Endothelial cell of umbilical vein (primary cell): ENCODE measurements around the gene ARHGEF5. TPM values are rescaled to one million over a fixed set of nuclear protein-coding genes. Genes with fewer than 3 reads are reported as not detected.

ENCODE experiments used
- BruUV-seq: library from RNA; stranded (reverse); fragments of 400-500 nt; replicated peaks from 2 replicates; lab custom pipeline; 2021; lab: Mats Ljungman, UMichigan
- CTCF ChIA-PET: fragments of 300-600, 350-600 bp; sonication (Branson Sonifier 250); formaldehyde crosslinking; loops from one replicate; lab custom pipeline; 2021; ENCODE audit warnings: antibody characterized with exemption, inconsistent platforms; lab: Charles Lee
- POLR2A ChIA-PET: fragments of 300-600, 350-600 bp; sonication (Branson Sonifier 250); formaldehyde crosslinking; loops from one replicate; lab custom pipeline; 2021; ENCODE audit warnings: antibody characterized with exemption, inconsistent platforms; lab: Charles Lee
- DNase-seq: peaks from one replicate; pipeline ENCODE4 v3.0.0-alpha.2; 2011; ENCODE audit warnings: low read depth, low spot score
- FAIRE-seq: peaks from 2 replicates; lab custom pipeline; 2011; peaks lifted over from hg19 to GRCh38; lab: Jason Lieb, UNC
- H2AFZ ChIP-seq: 2 replicates; pipeline ENCODE4 v1.6.0; 2012; ENCODE audit warnings: low read depth, low read length, control low read depth, inconsistent platforms
- H3K27ac ChIP-seq: 2 replicates; pipeline ENCODE4 v1.5.1; 2011; ENCODE audit warnings: low read depth, mild to moderate bottlenecking, control low read depth, low read length, moderate library complexity; ENCODE audit not compliant: insufficient read depth
- H3K27me3 ChIP-seq, 2 experiments: 2 replicates each; pipeline versions ENCODE4 v1.6.0 to v1.6.1; 2011; ENCODE audit warnings: low read length in 2 of 2, mixed read lengths in 1 of 2; ENCODE audit not compliant: control insufficient read depth in 2 of 2, insufficient read depth in 2 of 2
- H3K36me3 ChIP-seq, 2 experiments: 2 replicates in 1 of 2; 3 replicates in 1 of 2; pipeline ENCODE4 v1.5.1; 2011; ENCODE audit warnings: low read length in 2 of 2, mild to moderate bottlenecking in 1 of 2, moderate library complexity in 1 of 2; ENCODE audit not compliant: control insufficient read depth in 2 of 2, insufficient read depth in 2 of 2; ENCODE audit errors: extremely low read depth in 1 of 2
- H3K4me1 ChIP-seq: 3 replicates; pipeline ENCODE4 v1.5.1; 2011; ENCODE audit warnings: mild to moderate bottlenecking, low read length; ENCODE audit not compliant: control insufficient read depth, insufficient read depth; ENCODE audit errors: extremely low read depth
- H3K4me2 ChIP-seq: 2 replicates; pipeline ENCODE4 v1.6.1; 2011; ENCODE audit warnings: low read length, control low read depth, mixed read lengths; ENCODE audit not compliant: insufficient read depth
- H3K4me3 ChIP-seq, 3 experiments: fragments of 200-600 bp in 1 of 3; sonication (generic), shearing (Covaris generic) in 1 of 3; replicated peaks in 1 of 3; 2 replicates each; pipeline ENCODE4 v1.5.1; 2011 to 2016; ENCODE audit warnings: control low read depth in 3 of 3, low read length in 3 of 3, mild to moderate bottlenecking in 2 of 3, inconsistent platforms in 1 of 3, low read depth in 1 of 3, moderate library complexity in 1 of 3; ENCODE audit not compliant: insufficient read depth in 1 of 3
- H3K79me2 ChIP-seq: 2 replicates; pipeline ENCODE4 v1.6.0; 2012; ENCODE audit warnings: low read length, inconsistent platforms; ENCODE audit not compliant: control insufficient read depth, insufficient read depth
- H3K9ac ChIP-seq: replicated peaks from 2 replicates; pipeline ENCODE3; 2011; ENCODE audit warnings: low read length, control low read depth; ENCODE audit not compliant: insufficient read depth; ENCODE audit errors: extremely low read depth
- H3K9me1 ChIP-seq: replicated peaks from 3 replicates; pipeline ENCODE4 v1.6.0; 2011; ENCODE audit warnings: mild to moderate bottlenecking, low read length; ENCODE audit not compliant: control insufficient read depth, insufficient read depth; ENCODE audit errors: extremely low read depth
- H3K9me3 ChIP-seq: replicated peaks from 2 replicates; pipeline ENCODE4 v1.5.1; 2012; ENCODE audit warnings: low read length, inconsistent platforms; ENCODE audit not compliant: control insufficient read depth, insufficient read depth
- H4K20me1 ChIP-seq: replicated peaks from 2 replicates; pipeline ENCODE3; 2011; ENCODE audit warnings: mild to moderate bottlenecking, low read length; ENCODE audit not compliant: control insufficient read depth, insufficient read depth; ENCODE audit errors: extremely low read depth
- CTCF ChIP-seq, 2 donors: IDR thresholded peaks; 1 replicate in 1 of 2; 2 replicates in 1 of 2; pipeline ENCODE4 v1.5.1; 2011; ENCODE audit warnings: low read length in 2 of 2, mild to moderate bottlenecking in 2 of 2, moderate library complexity in 2 of 2, control low read depth in 1 of 2, inconsistent platforms in 1 of 2, low read depth in 1 of 2; ENCODE audit not compliant: insufficient read depth in 1 of 2; ENCODE audit errors: extremely low read depth in 1 of 2
- EZH2 ChIP-seq: IDR thresholded peaks from 2 replicates; pipeline ENCODE4 v1.6.1; 2012; ENCODE audit warnings: borderline replicate concordance, low read depth, mild to moderate bottlenecking, moderate library complexity, low read length, inconsistent platforms; ENCODE audit not compliant: severe bottlenecking
- FOS ChIP-seq: IDR thresholded peaks from 2 replicates; pipeline ENCODE4 v1.6.1; 2011; ENCODE audit warnings: mild to moderate bottlenecking, low read length, moderate library complexity, borderline replicate concordance; ENCODE audit not compliant: insufficient read depth
- GATA2 ChIP-seq: IDR thresholded peaks from 2 replicates; pipeline ENCODE4 v1.7.0; 2011; ENCODE audit warnings: low read depth, mild to moderate bottlenecking, moderate library complexity, mixed read lengths, low read length; ENCODE audit not compliant: insufficient read length, insufficient read depth
- JUN ChIP-seq: IDR thresholded peaks from 2 replicates; pipeline ENCODE4 v1.6.1; 2011; ENCODE audit warnings: borderline replicate concordance, low read depth; ENCODE audit not compliant: insufficient read length, insufficient read depth
- MAX ChIP-seq: IDR thresholded peaks from 2 replicates; pipeline ENCODE4 v1.6.1; 2011; ENCODE audit not compliant: insufficient read depth, insufficient read length
- MYC ChIP-seq: IDR thresholded peaks from one replicate; pipeline ENCODE4 v1.6.1; 2011; ENCODE audit warnings: mild to moderate bottlenecking, low read depth, low read length
- POLR2A ChIP-seq: IDR thresholded peaks from 2 replicates; pipeline ENCODE4 v1.6.1; 2012; ENCODE audit warnings: low read depth, mild to moderate bottlenecking, control low read depth, low read length
- POLR2AphosphoS5 ChIP-seq: IDR thresholded peaks from 2 replicates; pipeline ENCODE4 v1.6.1; 2012; ENCODE audit warnings: low read depth, mild to moderate bottlenecking, control low read depth, low read length, moderate library complexity; ENCODE audit not compliant: insufficient read depth
- dilution Hi-C: fragments of 300-500 bp; cut with MboI; formaldehyde crosslinking; loops from one replicate; pipeline ENCODE4 v1.15.0; 2019; ENCODE audit warnings: low sequenced_read_pairs; ENCODE audit not compliant: extremely low pct_ligation_motif_present
- intact Hi-C: fragments of 100-400 bp; cut with micrococcal nuclease; formaldehyde crosslinking; loops from one replicate; pipeline ENCODE4 v1.10.0; 2022
- polyA plus RNA-seq, 4 experiments: library from polyadenylated mRNA; depleted of rRNA in 3 of 4; stranded (reverse) in 3 of 4; unstranded in 1 of 4; fragments of >200 nt; gene quantifications; 2 replicates each; pipeline versions ENCODE4 v1.2.1 to v1.2.3, GENCODE V29; 2011 to 2012; ENCODE audit warnings: missing spikeins in 1 of 4
- total RNA-seq: library from RNA; stranded (reverse); gene quantifications from 2 replicates; pipeline ENCODE4 v1.2.3, GENCODE V29; 2021

Gene ARHGEF5
- total and polyA plus RNA-seq, 2 donors (not counting 3 experiments of a cell fraction or from before 2014, with no cell fraction given), result 1.1 to 1.5 TPM

GRCh38 chr7:144379776-144380384, 24.7 kb downstream of the ARHGEF5 start:
- Histone ChIP-seq H3K9me1 (no peaks in the 10 kb centered on the region), H3K36me3 (no peaks in the 10 kb centered on the region), H3K27ac (no peak overlapping the region), H3K4me3 (no peak overlapping the region), H3K9ac (no peak overlapping the region), H3K4me2 (no peak overlapping the region), H3K79me2 (no peaks in the 10 kb centered on the region), H2AFZ (no peak overlapping the region), H3K4me1 (no peaks in the 10 kb centered on the region), H4K20me1 (no peaks in the 10 kb centered on the region), H3K9me3 (no peaks in the 10 kb centered on the region), H3K27me3 (no peaks in the 10 kb centered on the region)
- ChIA-PET POLR2A (no interaction called here), CTCF (no interaction called here)
- intact Hi-C loops, result no loop called here
- dilution Hi-C loops, result no loop called here
- FAIRE-seq (no peak), DNase-seq (no peak)
- no TSS peak for BruUV-seq
- TF ChIP-seq CTCF (IDR thresholded peaks at IDR 0.05; ENCODE audit: extremely low read depth in 1 of 2, insufficient read depth in 1 of 2, low read depth in 1 of 2, low read length in 2 of 2) (no peak), MYC (no peak), POLR2AphosphoS5 (no peak), POLR2A (no peak), EZH2 (no peak), MAX (no peak)

- dilution Hi-C loops, result no loop called here
- no peaks in the 10 kb centered on the region for H3K36me3 ChIP-seq
- no peaks in the 10 kb centered on the region for H3K9me1 ChIP-seq
- no peak for FAIRE-seq
- TF ChIP-seq CTCF (IDR thresholded peaks at IDR 0.05; ENCODE audit: extremely low read depth in 1 of 2, insufficient read depth in 1 of 2, low read depth in 1 of 2, low read length in 2 of 2) (no peak), JUN (no peak), GATA2 (no peak), FOS (no peak), EZH2 (no peak), POLR2AphosphoS5 (no peak), POLR2A (no peak), MYC (no peak), MAX (no peak)
- H3K4me2 ChIP-seq, result no peak overlapping the region
- POLR2A ChIA-PET, result no interaction called here
- H3K9me3 ChIP-seq, result no peaks in the 10 kb centered on the region
- intact Hi-C loops, result no loop called here
- H3K79me2 ChIP-seq, result no peaks in the 10 kb centered on the region
- no peak overlapping the region for H3K9ac ChIP-seq
- H3K27ac ChIP-seq, result no peak overlapping the region
- CTCF ChIA-PET, result no interaction called here
- BruUV-seq, result no TSS peak
- no peak for DNase-seq
- H4K20me1 ChIP-seq, result no peaks in the 10 kb centered on the region
- H2AFZ ChIP-seq, result no peak overlapping the region
- H3K27me3 ChIP-seq, result no peaks in the 10 kb centered on the region
- H3K4me1 ChIP-seq, result no peaks in the 10 kb centered on the region
- no peak overlapping the region for H3K4me3 ChIP-seq
Measured at GRCh38 chr7:144384071-144384470, 28.9 kb downstream of the ARHGEF5 start.
